ENCODE data around the gene HRH3. TPM values are rescaled to one million over a fixed set of nuclear protein-coding genes. Genes with fewer than 3 reads are reported as not detected.

Gene HRH3
- total RNA-seq, 1 donor from 2014 or later, result not detected

- DNase-seq (ENCODE audit: low spot score), result no peak
- peak overlapping the region; percentile 39 for H3K27ac Mint-ChIP-seq (ENCODE audit: unreplicated experiment)
- peak overlapping the region; percentile 38 for H3K4me3 Mint-ChIP-seq (ENCODE audit: unreplicated experiment)
- peaks cover 6% of the 10 kb centered on the region for H3K27me3 Mint-ChIP-seq (ENCODE audit: unreplicated experiment)
- H3K9me3 Mint-ChIP-seq (ENCODE audit: unreplicated experiment), result no peaks in the 10 kb centered on the region
- no peaks in the 10 kb centered on the region for H3K4me1 Mint-ChIP-seq (ENCODE audit: unreplicated experiment)
- TF ChIP-seq CTCF (IDR thresholded peaks at IDR 0.05; ENCODE audit: unreplicated experiment), result no peak
- H3K36me3 Mint-ChIP-seq (ENCODE audit: low read depth, unreplicated experiment), result no peaks in the 10 kb centered on the region
Observed at GRCh38 chr20:62235777-62236157, 15.7 kb upstream of the HRH3 start.

DNA sequence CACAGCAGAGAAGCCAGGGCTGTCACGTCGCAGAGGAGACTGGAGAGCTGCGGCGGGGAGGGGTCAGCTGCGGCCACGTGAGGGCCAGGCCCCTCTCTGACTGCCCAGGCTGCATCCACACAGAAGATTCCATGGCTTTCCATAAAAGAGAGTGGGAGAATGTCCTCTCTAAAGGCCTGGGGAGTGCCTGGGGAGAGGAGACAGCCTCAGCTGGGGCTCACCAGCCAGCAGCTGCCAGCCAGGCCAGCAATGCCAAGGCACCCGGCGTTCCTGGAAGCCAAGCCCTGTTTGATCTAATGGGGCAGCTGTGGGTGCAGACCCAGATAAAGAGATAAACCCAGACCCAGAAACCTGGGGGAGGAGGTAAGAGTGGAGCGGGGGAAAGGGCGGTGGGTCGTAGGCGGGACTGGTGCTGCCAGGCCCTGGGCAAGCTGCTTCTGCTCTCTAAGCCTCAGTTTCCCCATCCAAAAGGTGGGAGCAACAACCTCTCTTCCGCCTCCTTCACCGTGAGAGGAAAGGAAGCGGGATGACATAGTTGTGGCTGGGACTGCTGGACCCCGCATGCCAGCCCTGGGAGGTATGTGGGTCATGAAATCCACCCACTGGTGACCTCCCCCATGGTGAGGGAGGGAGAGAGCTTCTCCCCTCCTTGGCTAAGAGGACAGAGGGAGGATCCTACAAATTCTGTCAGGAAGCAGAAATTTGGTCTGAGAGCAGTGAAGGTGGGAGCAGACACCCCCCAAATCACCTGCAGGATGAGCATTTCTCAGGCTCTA is 15.1 kb upstream of the HRH3 start:
- Mint-ChIP-seq H3K4me3 (ENCODE audit: unreplicated experiment) (no peak overlapping the region), H3K36me3 (ENCODE audit: low read depth, unreplicated experiment) (no peaks in the 10 kb centered on the region), H3K27me3 (ENCODE audit: unreplicated experiment) (peaks cover 6% of the 10 kb centered on the region), H3K4me1 (ENCODE audit: unreplicated experiment) (no peaks in the 10 kb centered on the region), H3K27ac (ENCODE audit: unreplicated experiment) (no peak overlapping the region), H3K9me3 (ENCODE audit: unreplicated experiment) (no peaks in the 10 kb centered on the region)
- TF ChIP-seq CTCF (IDR thresholded peaks at IDR 0.05; ENCODE audit: unreplicated experiment), result no peak
- DNase-seq (ENCODE audit: low spot score), result no peak

- Mint-ChIP-seq H3K27ac (ENCODE audit: unreplicated experiment) (no peak overlapping the region), H3K36me3 (ENCODE audit: low read depth, unreplicated experiment) (no peaks in the 10 kb centered on the region)
Observed at GRCh38 chr20:62234339-62234738, 14.3 kb upstream of the HRH3 start.

DNA sequence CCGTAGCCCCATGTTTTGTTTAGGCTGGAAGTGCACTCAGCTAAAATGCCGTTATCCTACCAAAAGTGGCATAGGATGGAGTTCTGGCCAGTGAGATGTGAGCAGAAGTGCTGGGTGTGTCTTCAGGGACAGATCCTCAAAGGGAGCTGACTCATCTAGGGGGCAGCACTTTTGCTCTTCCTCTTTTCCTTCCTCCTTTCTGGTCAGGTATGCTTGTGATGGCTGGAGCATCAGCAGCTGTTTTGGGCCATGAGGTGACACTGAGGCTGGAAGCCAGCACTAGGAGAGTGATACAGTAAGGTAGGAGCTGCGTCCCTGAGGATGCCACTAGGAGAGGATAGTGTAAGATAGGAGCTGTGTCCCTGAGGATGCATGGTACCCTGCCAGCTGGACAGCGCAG is 13.6 kb upstream of the HRH3 start:
- H3K27me3 Mint-ChIP-seq (ENCODE audit: unreplicated experiment), result peaks cover 6% of the 10 kb centered on the region
- no peak for DNase-seq (ENCODE audit: low spot score)
- H3K9me3 Mint-ChIP-seq (ENCODE audit: unreplicated experiment), result no peaks in the 10 kb centered on the region
- TF ChIP-seq CTCF (IDR thresholded peaks at IDR 0.05; ENCODE audit: unreplicated experiment), result no peak
- H3K4me3 Mint-ChIP-seq (ENCODE audit: unreplicated experiment), result no peak overlapping the region
- H3K36me3 Mint-ChIP-seq (ENCODE audit: low read depth, unreplicated experiment), result no peaks in the 10 kb centered on the region
- H3K4me1 Mint-ChIP-seq (ENCODE audit: unreplicated experiment), result no peaks in the 10 kb centered on the region
- H3K27ac Mint-ChIP-seq (ENCODE audit: unreplicated experiment), result no peak overlapping the region

More at GRCh38 chr20:62234339-62234738, 14.3 kb upstream of the HRH3 start:
- Mint-ChIP-seq H3K4me1 (ENCODE audit: unreplicated experiment) (no peaks in the 10 kb centered on the region), H3K4me3 (ENCODE audit: unreplicated experiment) (no peak overlapping the region), H3K27me3 (ENCODE audit: unreplicated experiment) (peaks cover 6% of the 10 kb centered on the region), H3K9me3 (ENCODE audit: unreplicated experiment) (no peaks in the 10 kb centered on the region)
- no peak for DNase-seq (ENCODE audit: low spot score)
- TF ChIP-seq CTCF (IDR thresholded peaks at IDR 0.05; ENCODE audit: unreplicated experiment), result no peak
